SK-N-SH (cell line): ENCODE measurements around the gene ACACB. TPM values are rescaled to one million over a fixed set of nuclear protein-coding genes. Genes with fewer than 3 reads are reported as not detected.

ENCODE experiments used
- CTCF ChIA-PET: fragments of 300-600, 350-600 bp; formaldehyde crosslinking; extraction: SDS; loops from one replicate; lab custom pipeline; 2021; lab: Yijun Ruan, JAX
- POLR2A ChIA-PET: fragments of 350-600 bp; sonication (Branson Sonifier 250); formaldehyde crosslinking; extraction: SDS; loops from one replicate; lab custom pipeline; 2020; ENCODE audit warnings: antibody characterized with exemption, inconsistent platforms; lab: Yijun Ruan, JAX
- DNase-seq: peaks from one replicate; pipeline ENCODE4 v3.0.0; 2012
- H2AFZ ChIP-seq: fragments of 200-600 bp; sonication (generic); 2 replicates; pipeline ENCODE4 v1.8.1; 2016; ENCODE audit warnings: antibody characterized with exemption, mild to moderate bottlenecking, low read depth
- H3F3A ChIP-seq: fragments of 200-600 bp; sonication (generic); replicated peaks from 2 replicates; pipeline ENCODE3; 2016; ENCODE audit warnings: antibody characterized with exemption, mild to moderate bottlenecking; ENCODE audit not compliant: insufficient read depth
- H3K27ac ChIP-seq, 2 experiments: fragments of 200-500 bp in 1 of 2; fragments of 200-600 bp in 1 of 2; sonication (Bioruptor generic) in 1 of 2; sonication (generic), shearing (Covaris generic) in 1 of 2; 2 replicates each; pipeline versions ENCODE4 v1.5.1 to v1.6.1; 2014 to 2016; ENCODE audit warnings: low read depth in 2 of 2, inconsistent platforms in 1 of 2, low read length in 1 of 2, mild to moderate bottlenecking in 1 of 2, mixed read lengths in 1 of 2
- H3K27me3 ChIP-seq: fragments of 200-600 bp; sonication (generic), shearing (Covaris generic); 2 replicates; pipeline ENCODE4 v1.6.1; 2016; ENCODE audit warnings: mixed run types; ENCODE audit not compliant: insufficient read depth
- H3K36me3 ChIP-seq, 2 experiments: fragments of 200-500 bp in 1 of 2; fragments of 200-600 bp in 1 of 2; sonication (Bioruptor generic) in 1 of 2; sonication (generic) in 1 of 2; replicated peaks in 1 of 2; 2 replicates each; pipeline versions ENCODE3 to v1.5.1; 2014 to 2016; ENCODE audit warnings: low read length in 1 of 2, mild to moderate bottlenecking in 1 of 2; ENCODE audit not compliant: insufficient read depth in 2 of 2, control insufficient read depth in 1 of 2
- H3K4me1 ChIP-seq, 2 experiments: fragments of 200-500 bp in 1 of 2; fragments of 200-600 bp in 1 of 2; sonication (Bioruptor generic) in 1 of 2; sonication (generic), shearing (Covaris generic) in 1 of 2; 2 replicates each; pipeline versions ENCODE4 v1.5.1 to v1.6.1; 2014 to 2016; ENCODE audit warnings: low read depth in 1 of 2, low read length in 1 of 2, mixed run types in 1 of 2; ENCODE audit not compliant: insufficient read depth in 2 of 2, control insufficient read depth in 1 of 2
- H3K4me2 ChIP-seq: fragments of 200-600 bp; sonication (generic), shearing (Covaris generic); 2 replicates; pipeline ENCODE4 v1.6.1; 2017; ENCODE audit warnings: mixed run types
- H3K4me3 ChIP-seq, 2 experiments: fragments of 200-500 bp in 1 of 2; fragments of 200-600 bp in 1 of 2; sonication (Bioruptor generic) in 1 of 2; sonication (generic), shearing (Covaris generic) in 1 of 2; 2 replicates each; pipeline versions ENCODE4 v1.5.1 to v1.8.1; 2014 to 2016; ENCODE audit warnings: low read depth in 2 of 2, inconsistent platforms in 1 of 2, low read length in 1 of 2, mild to moderate bottlenecking in 1 of 2, mixed read lengths in 1 of 2, moderate library complexity in 1 of 2
- H3K79me2 ChIP-seq: fragments of 200-600 bp; sonication (generic); 2 replicates; pipeline ENCODE4 v1.8.1; 2017; ENCODE audit warnings: mild to moderate bottlenecking; ENCODE audit not compliant: insufficient read depth
- H3K9ac ChIP-seq: fragments of 200-600 bp; sonication (generic); 2 replicates; pipeline ENCODE4 v1.6.1; 2017; ENCODE audit warnings: mixed run types
- H3K9me2 ChIP-seq: fragments of 200-600 bp; sonication (generic); 2 replicates; pipeline ENCODE4 v1.6.1; 2017; ENCODE audit warnings: mixed run types
- H3K9me3 ChIP-seq: fragments of 200-600 bp; sonication (generic); 2 replicates; pipeline ENCODE4 v1.6.1; 2017; ENCODE audit warnings: mixed run types, mild to moderate bottlenecking, moderate library complexity
- H4K20me1 ChIP-seq: fragments of 200-600 bp; sonication (generic); 2 replicates; pipeline ENCODE4 v1.6.1; 2017; ENCODE audit warnings: mild to moderate bottlenecking, mixed run types; ENCODE audit not compliant: insufficient read depth
- ELF1 ChIP-seq: IDR thresholded peaks from 2 replicates; pipeline ENCODE4 v1.4.0; 2012
- GABPA ChIP-seq: IDR thresholded peaks from 2 replicates; pipeline ENCODE4 v1.4.0; 2012; ENCODE audit warnings: low read depth, mild to moderate bottlenecking
- GATA2 ChIP-seq: sonication (generic); formaldehyde crosslinking; IDR thresholded peaks from 2 replicates; pipeline ENCODE4 v1.5.0; 2020; ENCODE audit warnings: mild to moderate bottlenecking, missing genetic modification reagents
- IRF3 ChIP-seq: fragments of 150-350 bp; IDR thresholded peaks from 2 replicates; pipeline ENCODE4 v1.6.1; 2016; ENCODE audit warnings: mild to moderate bottlenecking, low read depth, low read length
- JUND ChIP-seq: IDR thresholded peaks from 2 replicates; pipeline ENCODE4 v1.4.0; 2012
- MEF2A ChIP-seq: IDR thresholded peaks from 2 replicates; pipeline ENCODE4 v1.4.0; 2012; ENCODE audit warnings: low read depth, borderline replicate concordance
- MXI1 ChIP-seq: IDR thresholded peaks from 2 replicates; pipeline ENCODE4 v1.6.1; 2012; ENCODE audit warnings: mild to moderate bottlenecking, low read depth, low read length, improper control_type of control experiment
- PBX3 ChIP-seq: IDR thresholded peaks from 2 replicates; pipeline ENCODE4; 2012
- RAD21 ChIP-seq: IDR thresholded peaks from 2 replicates; pipeline ENCODE4 v1.6.1; 2012; ENCODE audit warnings: mild to moderate bottlenecking, low read length
- REST ChIP-seq: IDR thresholded peaks from 2 replicates; pipeline ENCODE4 v1.6.1; 2012; ENCODE audit warnings: mild to moderate bottlenecking, low read depth, low read length, moderate library complexity
- RFX5 ChIP-seq: IDR thresholded peaks from 2 replicates; pipeline ENCODE4 v1.6.1; 2012; ENCODE audit warnings: mild to moderate bottlenecking, improper control_type of control experiment, low read length
- TAF1 ChIP-seq: IDR thresholded peaks from 2 replicates; pipeline ENCODE4 v1.6.1; 2012; ENCODE audit warnings: low read depth, mild to moderate bottlenecking, low read length, moderate library complexity, borderline replicate concordance
- TCF12 ChIP-seq: IDR thresholded peaks from 2 replicates; pipeline ENCODE4 v1.4.0; 2012
- TEAD4 ChIP-seq: IDR thresholded peaks from 2 replicates; pipeline ENCODE4 v1.4.0; 2012; ENCODE audit warnings: mild to moderate bottlenecking, borderline replicate concordance; ENCODE audit not compliant: insufficient read depth
- USF2 ChIP-seq: fragments of 150-350 bp; IDR thresholded peaks from 2 replicates; pipeline ENCODE4 v1.6.1; 2017; ENCODE audit warnings: antibody characterized with exemption, low read length, low read depth, borderline replicate concordance
- YY1 ChIP-seq: IDR thresholded peaks from 2 replicates; pipeline ENCODE4 v1.4.0; 2012; ENCODE audit warnings: low read depth, mild to moderate bottlenecking
- WGBS: methylation state at CpG from one replicate; pipeline ENCODE4 v1.1.6; 2017; ENCODE audit warnings: low lambda C conversion rate; 5-methylcytosine and 5-hydroxymethylcytosine counted together
- polyA plus RNA-seq, 3 experiments: library from polyadenylated mRNA; depleted of rRNA; stranded (reverse); fragments of >200 nt; gene quantifications; 2 replicates each; pipeline ENCODE4 v1.2.3, GENCODE V29; 2012

ACACB gene
- polyA plus RNA-seq, 1 of the 3 experiments (the other 2 are of a cell fraction): 6.1 TPM

- 70% methylated on average over 6 of the region's 7 CpGs for WGBS
- H3K27me3 ChIP-seq: no peaks in the 10 kb centered on the region; the same call in 1 of the 2 replicates
- H3K9me2 ChIP-seq: no peaks in the 10 kb centered on the region
- no peaks in the 10 kb centered on the region for H3K9me3 ChIP-seq
- no peak overlapping the region for H3K27ac ChIP-seq
- H3K4me2 ChIP-seq: no peak overlapping the region
- no peaks in the 10 kb centered on the region for H4K20me1 ChIP-seq
- peaks cover 0 to 3% of the 10 kb centered on the region in 2 experiments; a peak in 1 of 4 replicates for H3K4me1 ChIP-seq
- H3K9ac ChIP-seq: no peak overlapping the region
- no peaks in the 10 kb centered on the region for H3K36me3 ChIP-seq
- H3F3A ChIP-seq: no peaks in the 10 kb centered on the region
- no peak for DNase-seq
- no peak overlapping the region for H3K4me3 ChIP-seq
- TF ChIP-seq TEAD4 (no peak), JUND (no peak), ELF1 (no peak), RFX5 (no peak), TCF12 (no peak), IRF3 (no peak), GABPA (no peak), USF2 (no peak), REST (no peak), GATA2 (no peak), YY1 (no peak), MEF2A (no peak), PBX3 (no peak), MXI1 (no peak), TAF1 (no peak), RAD21 (no peak)
- TF ChIP-seq, all 33 proteins: peak for 0
- Histone ChIP-seq H3K79me2 (no peaks in the 10 kb centered on the region), H2AFZ (no peak overlapping the region)
- ChIA-PET POLR2A (no interaction called here), CTCF (interaction anchor here (3.4 kb wide), 1 partner anchor 94 kb away, joined by 11 read pairs; no protein-coding TSS in a partner anchor)
Measured at GRCh38 chr12:109299849-109300248, 183.5 kb downstream of the ACACB start.
